Measurements from ENCODE around the gene ACR.
A peak's percentile ranks its signal among the peaks of the same experiment; 100 is the strongest.
"Not testable (repeated sequence)": the region's sequence is repeated elsewhere in the genome, so short reads cannot be mapped to it uniquely, and the experiment has no call there.

ACR gene

GRCh38 chr22:50764288-50764687 is 26.3 kb downstream of the ACR start:
- H2BK15ac ChIP-seq (ENCODE audit: low read length); H3K27ac ChIP-seq (replicated peaks; ENCODE audit: low read length); H2BK120ac ChIP-seq (ENCODE audit: low read depth, low read length); H2BK5ac ChIP-seq (ENCODE audit: low read length); H3K18ac ChIP-seq (ENCODE audit: low read length); H2AK5ac ChIP-seq (ENCODE audit: low read depth, low read length); H3K79me1 ChIP-seq (ENCODE audit: low read depth, low read length); H3K9me3 ChIP-seq (replicated peaks in 1 of 2; ENCODE audit: control insufficient read depth in 2 of 2, insufficient read depth in 1 of 2, low read depth in 1 of 2, low read length in 2 of 2); H3K36me3 ChIP-seq (replicated peaks in 1 of 2; ENCODE audit: control insufficient read depth in 2 of 2, insufficient read depth in 2 of 2, low read length in 2 of 2); H2BK12ac ChIP-seq (ENCODE audit: low read length); H3K4ac ChIP-seq (ENCODE audit: low read length); H3K27me3 ChIP-seq (ENCODE audit: control insufficient read depth in 3 of 3, insufficient read depth in 3 of 3, low read depth in 1 of 3, low read length in 3 of 3); H3K4me2 ChIP-seq (ENCODE audit: insufficient read depth, low read length, poor library complexity, severe bottlenecking); H4K91ac ChIP-seq (ENCODE audit: low read depth, low read length, poor library complexity); H4K8ac ChIP-seq (ENCODE audit: low read depth, low read length); H3K14ac ChIP-seq (ENCODE audit: low read length); H3K23ac ChIP-seq (ENCODE audit: low read depth, low read length, poor library complexity); H2AFZ ChIP-seq (ENCODE audit: low read length); H3K9ac ChIP-seq (ENCODE audit: low read depth, low read length, poor library complexity); H3K4me1 ChIP-seq (ENCODE audit: control insufficient read depth in 2 of 2, insufficient read depth in 1 of 2, low read depth in 1 of 2, low read length in 2 of 2); DNase-seq (ENCODE audit: low spot score); H3K4me3 ChIP-seq (ENCODE audit: low read length in 2 of 2): not testable (repeated sequence)
- no CpG with 5 or more reads among the region's 3 CpGs for WGBS, 2 donors (ENCODE audit: extremely low coverage in 2 of 2, insufficient read length in 2 of 2, insufficient replicate concordance in 1 of 2)

GRCh38 chr22:50775132-50775531 is 37.1 kb downstream of the ACR start:
- no CpG with 5 or more reads among the region's 12 CpGs for WGBS, 2 donors (ENCODE audit: extremely low coverage in 2 of 2, insufficient read length in 2 of 2, insufficient replicate concordance in 1 of 2)
- H2BK15ac ChIP-seq (ENCODE audit: low read length); H3K27ac ChIP-seq (replicated peaks; ENCODE audit: low read length); H2BK12ac ChIP-seq (ENCODE audit: low read length); H3K4me1 ChIP-seq (ENCODE audit: control insufficient read depth in 2 of 2, insufficient read depth in 1 of 2, low read depth in 1 of 2, low read length in 2 of 2); H3K4me3 ChIP-seq (ENCODE audit: low read length in 2 of 2); H3K36me3 ChIP-seq (replicated peaks in 1 of 2; ENCODE audit: control insufficient read depth in 2 of 2, insufficient read depth in 2 of 2, low read length in 2 of 2); H3K27me3 ChIP-seq (ENCODE audit: control insufficient read depth in 3 of 3, insufficient read depth in 3 of 3, low read depth in 1 of 3, low read length in 3 of 3); H2BK5ac ChIP-seq (ENCODE audit: low read length); H3K14ac ChIP-seq (ENCODE audit: low read length); H3K4ac ChIP-seq (ENCODE audit: low read length); H3K9me3 ChIP-seq (replicated peaks in 1 of 2; ENCODE audit: control insufficient read depth in 2 of 2, insufficient read depth in 1 of 2, low read depth in 1 of 2, low read length in 2 of 2); H3K23ac ChIP-seq (ENCODE audit: low read depth, low read length, poor library complexity); H3K4me2 ChIP-seq (ENCODE audit: insufficient read depth, low read length, poor library complexity, severe bottlenecking); H3K9ac ChIP-seq (ENCODE audit: low read depth, low read length, poor library complexity); H3K18ac ChIP-seq (ENCODE audit: low read length); H4K8ac ChIP-seq (ENCODE audit: low read depth, low read length); H4K91ac ChIP-seq (ENCODE audit: low read depth, low read length, poor library complexity); H2AFZ ChIP-seq (ENCODE audit: low read length); H2BK120ac ChIP-seq (ENCODE audit: low read depth, low read length); H2AK5ac ChIP-seq (ENCODE audit: low read depth, low read length); H3K79me1 ChIP-seq (ENCODE audit: low read depth, low read length): not testable (repeated sequence)
- peak; percentile 78 for DNase-seq (ENCODE audit: low spot score)

- WGBS, 2 donors (ENCODE audit: extremely low coverage in 2 of 2, insufficient read length in 2 of 2, insufficient replicate concordance in 1 of 2): no CpG with 5 or more reads among the region's 5 CpGs
- H2BK5ac ChIP-seq (ENCODE audit: low read length); H3K4ac ChIP-seq (ENCODE audit: low read length): not testable (repeated sequence)
These were observed 39.6 kb downstream of the ACR start for GRCh38 chr22:50777631-50778030.

GRCh38 chr22:50780244-50780643 is 42.2 kb downstream of the ACR start:
- not testable (repeated sequence) for H2AFZ ChIP-seq (ENCODE audit: low read length); H3K4ac ChIP-seq (ENCODE audit: low read length); H2BK5ac ChIP-seq (ENCODE audit: low read length); H2BK12ac ChIP-seq (ENCODE audit: low read length); DNase-seq (ENCODE audit: low spot score); H2BK120ac ChIP-seq (ENCODE audit: low read depth, low read length); H3K18ac ChIP-seq (ENCODE audit: low read length); H3K4me1 ChIP-seq (ENCODE audit: control insufficient read depth in 2 of 2, insufficient read depth in 1 of 2, low read depth in 1 of 2, low read length in 2 of 2); H3K9ac ChIP-seq (ENCODE audit: low read depth, low read length, poor library complexity); H2AK5ac ChIP-seq (ENCODE audit: low read depth, low read length); H3K4me2 ChIP-seq (ENCODE audit: insufficient read depth, low read length, poor library complexity, severe bottlenecking); H2BK15ac ChIP-seq (ENCODE audit: low read length); H3K27me3 ChIP-seq (ENCODE audit: control insufficient read depth in 3 of 3, insufficient read depth in 3 of 3, low read depth in 1 of 3, low read length in 3 of 3); H3K27ac ChIP-seq (replicated peaks; ENCODE audit: low read length); H3K23ac ChIP-seq (ENCODE audit: low read depth, low read length, poor library complexity); H4K8ac ChIP-seq (ENCODE audit: low read depth, low read length); H4K91ac ChIP-seq (ENCODE audit: low read depth, low read length, poor library complexity); H3K79me1 ChIP-seq (ENCODE audit: low read depth, low read length); H3K14ac ChIP-seq (ENCODE audit: low read length); H3K9me3 ChIP-seq (replicated peaks in 1 of 2; ENCODE audit: control insufficient read depth in 2 of 2, insufficient read depth in 1 of 2, low read depth in 1 of 2, low read length in 2 of 2); H3K4me3 ChIP-seq (ENCODE audit: low read length in 2 of 2)
- peaks cover 0 to 14% of the 10 kb centered on the region in 2 donors for H3K36me3 ChIP-seq (replicated peaks in 1 of 2; ENCODE audit: control insufficient read depth in 2 of 2, insufficient read depth in 2 of 2, low read length in 2 of 2)
- no CpG with 5 or more reads among the region's 4 CpGs for WGBS, 2 donors (ENCODE audit: extremely low coverage in 2 of 2, insufficient read length in 2 of 2, insufficient replicate concordance in 1 of 2)

More at GRCh38 chr22:50777631-50778030, 39.6 kb downstream of the ACR start:
- DNase-seq (ENCODE audit: low spot score); H2BK12ac ChIP-seq (ENCODE audit: low read length); H3K4me3 ChIP-seq (ENCODE audit: low read length in 2 of 2); H4K91ac ChIP-seq (ENCODE audit: low read depth, low read length, poor library complexity); H2BK15ac ChIP-seq (ENCODE audit: low read length); H3K27ac ChIP-seq (replicated peaks; ENCODE audit: low read length); H3K23ac ChIP-seq (ENCODE audit: low read depth, low read length, poor library complexity); H3K4me1 ChIP-seq (ENCODE audit: control insufficient read depth in 2 of 2, insufficient read depth in 1 of 2, low read depth in 1 of 2, low read length in 2 of 2); H3K4me2 ChIP-seq (ENCODE audit: insufficient read depth, low read length, poor library complexity, severe bottlenecking); H3K9me3 ChIP-seq (replicated peaks in 1 of 2; ENCODE audit: control insufficient read depth in 2 of 2, insufficient read depth in 1 of 2, low read depth in 1 of 2, low read length in 2 of 2); H3K14ac ChIP-seq (ENCODE audit: low read length); H2AK5ac ChIP-seq (ENCODE audit: low read depth, low read length); H3K79me1 ChIP-seq (ENCODE audit: low read depth, low read length); H3K27me3 ChIP-seq (ENCODE audit: control insufficient read depth in 3 of 3, insufficient read depth in 3 of 3, low read depth in 1 of 3, low read length in 3 of 3); H2AFZ ChIP-seq (ENCODE audit: low read length); H3K9ac ChIP-seq (ENCODE audit: low read depth, low read length, poor library complexity); H2BK120ac ChIP-seq (ENCODE audit: low read depth, low read length); H4K8ac ChIP-seq (ENCODE audit: low read depth, low read length); H3K18ac ChIP-seq (ENCODE audit: low read length): not testable (repeated sequence)
- H3K36me3 ChIP-seq (replicated peaks in 1 of 2; ENCODE audit: control insufficient read depth in 2 of 2, insufficient read depth in 2 of 2, low read length in 2 of 2): peaks cover 0 to 14% of the 10 kb centered on the region in 2 donors
